HepG2 (cell line): ENCODE measurements around the gene MYOCOS.

Source experiments
- POLR2A ChIP-seq, 2 experiments: IDR thresholded peaks; 2 replicates each; pipeline ENCODE4 v1.6.1; 2011; ENCODE audit warnings: low read depth in 2 of 2, low read length in 2 of 2, mild to moderate bottlenecking in 1 of 2, moderate library complexity in 1 of 2; ENCODE audit not compliant: insufficient read depth in 1 of 2
- TAF1 ChIP-seq: sonication (generic); formaldehyde crosslinking; IDR thresholded peaks from 2 replicates; pipeline ENCODE4 v1.4.0; 2020; ENCODE audit warnings: missing genetic modification reagents
- TF ChIP-seq, protein P1 (sequence below): sonication (generic); formaldehyde crosslinking; IDR thresholded peaks from 2 replicates; pipeline ENCODE4 v1.4.0; 2020; ENCODE audit warnings: low read depth, mild to moderate bottlenecking, missing genetic modification reagents

DNA sequence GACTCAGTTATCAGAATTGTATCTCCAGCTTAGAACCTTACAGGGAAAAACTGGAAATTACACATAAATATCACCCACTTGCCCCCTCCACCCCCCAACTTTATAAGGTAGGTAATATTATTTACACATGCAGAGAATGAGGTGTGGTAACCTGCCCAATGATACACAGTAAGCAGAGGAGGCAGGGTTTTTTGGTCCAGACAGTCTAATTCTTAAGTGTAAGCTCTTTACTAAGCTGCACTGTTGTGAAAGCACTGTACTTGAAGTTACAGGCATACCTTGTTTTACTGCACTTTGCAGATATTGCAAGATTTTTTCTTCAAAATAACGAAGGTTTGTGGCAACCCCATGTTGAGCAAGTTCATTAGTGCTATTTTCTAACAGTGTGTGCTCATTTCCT, 24.8 kb upstream of the MYOCOS start:
- TF ChIP-seq POLR2A (IDR thresholded peaks at IDR 0.05; ENCODE audit: insufficient read depth in 1 of 2, low read depth in 2 of 2, low read length in 2 of 2): no peak
- TF ChIP-seq, protein P1, sequence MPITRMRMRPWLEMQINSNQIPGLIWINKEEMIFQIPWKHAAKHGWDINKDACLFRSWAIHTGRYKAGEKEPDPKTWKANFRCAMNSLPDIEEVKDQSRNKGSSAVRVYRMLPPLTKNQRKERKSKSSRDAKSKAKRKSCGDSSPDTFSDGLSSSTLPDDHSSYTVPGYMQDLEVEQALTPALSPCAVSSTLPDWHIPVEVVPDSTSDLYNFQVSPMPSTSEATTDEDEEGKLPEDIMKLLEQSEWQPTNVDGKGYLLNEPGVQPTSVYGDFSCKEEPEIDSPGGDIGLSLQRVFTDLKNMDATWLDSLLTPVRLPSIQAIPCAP: no peak
- TF ChIP-seq TAF1: no peak
